A549 (cell line): ENCODE measurements around the gene SERPINB11.

Experiments used
- EP300 ChIP-seq, 2 experiments: fragments of >200 bp; sonication (Bioruptor Twin); formaldehyde crosslinking; IDR thresholded peaks; 2 replicates in 1 of 2; 3 replicates in 1 of 2; pipeline ENCODE4 v1.6.1; 2016 to 2017
- ESRRA ChIP-seq: fragments of 150-350 bp; IDR thresholded peaks from 2 replicates; pipeline ENCODE4 v1.6.1; 2014; ENCODE audit warnings: mild to moderate bottlenecking, low read length, borderline replicate concordance
- HOXA7 ChIP-seq: fragments of 250-450 bp; sonication (Bioruptor Pico); IDR thresholded peaks from 2 replicates; pipeline ENCODE4 v1.5.0; 2020; ENCODE audit warnings: mild to moderate bottlenecking, moderate library complexity
- JUN ChIP-seq, 2 experiments: fragments of >200 bp; sonication (Bioruptor Twin); formaldehyde crosslinking; IDR thresholded peaks; 2 replicates in 1 of 2; 3 replicates in 1 of 2; pipeline ENCODE4 v1.6.1; 2016 to 2017
- POLR2A ChIP-seq: IDR thresholded peaks from 2 replicates; pipeline ENCODE4 v1.6.1; 2012; ENCODE audit warnings: mild to moderate bottlenecking, low read length
- RFX5 ChIP-seq: fragments of 450-650 bp; IDR thresholded peaks from 2 replicates; pipeline ENCODE4 v1.7.1; 2014; ENCODE audit warnings: antibody characterized with exemption, mild to moderate bottlenecking, moderate library complexity
- TF ChIP-seq, protein P1 (sequence below): fragments of >200 bp; sonication (Bioruptor Twin); formaldehyde crosslinking; IDR thresholded peaks from 3 replicates; pipeline ENCODE4 v1.5.1; 2016
- TF ChIP-seq, protein P2 (sequence below): IDR thresholded peaks from 2 replicates; pipeline ENCODE4 v1.6.1; 2012

GRCh38 chr18:63753676-63754075, 50.9 kb downstream of the SERPINB11 start:
- TF ChIP-seq HOXA7 (CRISPR knock-in tag): no peak
- no peak for TF ChIP-seq JUN (IDR thresholded peaks at IDR 0.05)
- TF ChIP-seq EP300 (IDR thresholded peaks at IDR 0.05): no peak
- TF ChIP-seq, protein P1, sequence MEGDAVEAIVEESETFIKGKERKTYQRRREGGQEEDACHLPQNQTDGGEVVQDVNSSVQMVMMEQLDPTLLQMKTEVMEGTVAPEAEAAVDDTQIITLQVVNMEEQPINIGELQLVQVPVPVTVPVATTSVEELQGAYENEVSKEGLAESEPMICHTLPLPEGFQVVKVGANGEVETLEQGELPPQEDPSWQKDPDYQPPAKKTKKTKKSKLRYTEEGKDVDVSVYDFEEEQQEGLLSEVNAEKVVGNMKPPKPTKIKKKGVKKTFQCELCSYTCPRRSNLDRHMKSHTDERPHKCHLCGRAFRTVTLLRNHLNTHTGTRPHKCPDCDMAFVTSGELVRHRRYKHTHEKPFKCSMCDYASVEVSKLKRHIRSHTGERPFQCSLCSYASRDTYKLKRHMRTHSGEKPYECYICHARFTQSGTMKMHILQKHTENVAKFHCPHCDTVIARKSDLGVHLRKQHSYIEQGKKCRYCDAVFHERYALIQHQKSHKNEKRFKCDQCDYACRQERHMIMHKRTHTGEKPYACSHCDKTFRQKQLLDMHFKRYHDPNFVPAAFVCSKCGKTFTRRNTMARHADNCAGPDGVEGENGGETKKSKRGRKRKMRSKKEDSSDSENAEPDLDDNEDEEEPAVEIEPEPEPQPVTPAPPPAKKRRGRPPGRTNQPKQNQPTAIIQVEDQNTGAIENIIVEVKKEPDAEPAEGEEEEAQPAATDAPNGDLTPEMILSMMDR: no peak
- TF ChIP-seq, protein P2, sequence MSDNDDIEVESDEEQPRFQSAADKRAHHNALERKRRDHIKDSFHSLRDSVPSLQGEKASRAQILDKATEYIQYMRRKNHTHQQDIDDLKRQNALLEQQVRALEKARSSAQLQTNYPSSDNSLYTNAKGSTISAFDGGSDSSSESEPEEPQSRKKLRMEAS: no peak
- no peak for TF ChIP-seq ESRRA
- TF ChIP-seq RFX5: no peak
- no peak for TF ChIP-seq POLR2A
